Measurements from ENCODE around the gene C17orf58. TPM values are rescaled to one million over a fixed set of nuclear protein-coding genes. Genes with fewer than 3 reads are reported as not detected.

C17orf58 gene
- total and polyA plus RNA-seq, 2 of the 8 experiments (the other 6 are each of a cell fraction or from before 2014, with no cell fraction given), result 22.6 to 24.1 TPM

- TF ChIP-seq GTF2F1 (IDR thresholded peaks at IDR 0.05; ENCODE audit: borderline replicate concordance, low read depth, low read length) (no peak), PHF8 (conservative IDR thresholded peaks at IDR 0.05; ENCODE audit: low read depth, low read length) (peak; percentile 55), CREB1 (IDR thresholded peaks at IDR 0.05) (peak; percentile 94), SP4 (IDR thresholded peaks at IDR 0.05; ENCODE audit: low read length) (peak; percentile 55; the same call in 1 of the 2 replicates), RAD21 (IDR thresholded peaks at IDR 0.05 in 1 of 2, conservative IDR thresholded peaks at IDR 0.05 in 1 of 2; ENCODE audit: low read depth in 2 of 2, low read length in 2 of 2) (no peak), CTCF (IDR thresholded peaks at IDR 0.05; ENCODE audit: control extremely low read depth in 1 of 3, insufficient read depth in 1 of 3, low read depth in 1 of 3, low read length in 3 of 3) (peak in 1 of 3 experiments; percentile 6; a peak in 1 of 4 replicates), TCF12 (IDR thresholded peaks at IDR 0.05; ENCODE audit: low read depth, low read length) (no peak), SIX5 (IDR thresholded peaks at IDR 0.05; ENCODE audit: low read depth, low read length) (no peak), JUND (IDR thresholded peaks at IDR 0.05; ENCODE audit: low read length) (peak; percentile 55; the same call in 1 of the 2 replicates), ZNF274 (IDR thresholded peaks at IDR 0.05; ENCODE audit: borderline replicate concordance, extremely low read depth, low read length) (no peak), SAP30 (IDR thresholded peaks at IDR 0.05; ENCODE audit: insufficient read depth, insufficient replicate concordance, low read length) (no peak), POLR2AphosphoS5 (IDR thresholded peaks at IDR 0.05; ENCODE audit: low read depth, low read length) (peak; percentile 94), ATF3 (IDR thresholded peaks at IDR 0.05; ENCODE audit: insufficient read depth, low read depth, low read length) (peak; percentile 7; the same call in 1 of the 2 replicates), E2F6 (IDR thresholded peaks at IDR 0.05) (no peak), SIN3A (conservative IDR thresholded peaks at IDR 0.05 in 1 of 2, IDR thresholded peaks at IDR 0.05 in 1 of 2; ENCODE audit: low read depth in 1 of 2, low read length in 2 of 2) (peak; percentile 87 to 90), SRF (IDR thresholded peaks at IDR 0.05; ENCODE audit: low read depth, low read length) (peak; percentile 63; the same call in 1 of the 2 replicates), EGR1 (IDR thresholded peaks at IDR 0.05; ENCODE audit: borderline replicate concordance, low read depth, low read length) (no peak), EP300 (IDR thresholded peaks at IDR 0.05; ENCODE audit: borderline replicate concordance in 1 of 2, low read depth in 2 of 2, low read length in 2 of 2) (peak in 1 of 2 experiments; percentile 27; a peak in 1 of 3 replicates), MAX (IDR thresholded peaks at IDR 0.05) (peak; percentile 81), RXRA (IDR thresholded peaks at IDR 0.05; ENCODE audit: insufficient read depth, low read depth, low read length) (no peak)
Observed at GRCh38 chr17:67974598-67975066, 21.6 kb downstream of the C17orf58 start (continued).

Data from H1 (cell line).